NB4 (cell line): Measurements from ENCODE around the gene SYT12.

Source experiments
- DNase-seq: peaks from one replicate; pipeline ENCODE4 v3.0.0; 2010; ENCODE audit warnings: low read depth
- H3K4me3 ChIP-seq: one replicate; pipeline ENCODE4 v1.5.1; 2011; ENCODE audit warnings: mild to moderate bottlenecking, low read depth, low read length, moderate library complexity
- MYC ChIP-seq: IDR thresholded peaks from 2 replicates; pipeline ENCODE4 v1.6.1; 2011; ENCODE audit warnings: low read depth, low read length
- POLR2A ChIP-seq: IDR thresholded peaks from 2 replicates; pipeline ENCODE4 v1.6.1; 2011; ENCODE audit warnings: mild to moderate bottlenecking; ENCODE audit not compliant: insufficient read length; ENCODE audit errors: extremely low read depth
- TF ChIP-seq, protein P1 (sequence below): IDR thresholded peaks from one replicate; pipeline ENCODE4 v1.5.1; 2012; ENCODE audit warnings: low read depth, low read length
- TF ChIP-seq, protein P2 (sequence below): IDR thresholded peaks from 2 replicates; pipeline ENCODE4 v1.6.1; 2011; ENCODE audit warnings: low read depth, low read length

SYT12 gene

DNA sequence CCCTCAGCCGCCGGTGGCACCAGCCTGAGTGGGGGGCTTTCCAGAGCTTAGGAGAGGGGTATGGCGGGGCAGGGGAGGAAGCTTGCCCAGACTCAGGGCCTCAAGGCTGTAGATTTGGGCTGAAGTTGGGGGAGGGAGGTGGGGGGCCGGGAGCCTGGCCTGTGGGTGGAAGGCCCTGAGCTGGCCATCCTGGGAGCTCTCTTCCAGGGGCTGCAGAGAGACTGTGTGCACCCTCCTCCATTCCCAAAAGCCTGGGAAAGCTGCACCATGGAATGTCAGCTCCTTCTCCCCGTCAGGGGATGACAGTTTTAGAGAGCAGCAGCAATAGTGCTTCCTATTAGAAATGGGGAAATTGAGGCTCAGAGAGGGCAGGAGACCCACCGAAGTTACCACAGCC is 1.0 kb downstream of the SYT12 start:
- DNase-seq: no peak
- H3K4me3 ChIP-seq: no peak overlapping the region
- TF ChIP-seq, protein P1, sequence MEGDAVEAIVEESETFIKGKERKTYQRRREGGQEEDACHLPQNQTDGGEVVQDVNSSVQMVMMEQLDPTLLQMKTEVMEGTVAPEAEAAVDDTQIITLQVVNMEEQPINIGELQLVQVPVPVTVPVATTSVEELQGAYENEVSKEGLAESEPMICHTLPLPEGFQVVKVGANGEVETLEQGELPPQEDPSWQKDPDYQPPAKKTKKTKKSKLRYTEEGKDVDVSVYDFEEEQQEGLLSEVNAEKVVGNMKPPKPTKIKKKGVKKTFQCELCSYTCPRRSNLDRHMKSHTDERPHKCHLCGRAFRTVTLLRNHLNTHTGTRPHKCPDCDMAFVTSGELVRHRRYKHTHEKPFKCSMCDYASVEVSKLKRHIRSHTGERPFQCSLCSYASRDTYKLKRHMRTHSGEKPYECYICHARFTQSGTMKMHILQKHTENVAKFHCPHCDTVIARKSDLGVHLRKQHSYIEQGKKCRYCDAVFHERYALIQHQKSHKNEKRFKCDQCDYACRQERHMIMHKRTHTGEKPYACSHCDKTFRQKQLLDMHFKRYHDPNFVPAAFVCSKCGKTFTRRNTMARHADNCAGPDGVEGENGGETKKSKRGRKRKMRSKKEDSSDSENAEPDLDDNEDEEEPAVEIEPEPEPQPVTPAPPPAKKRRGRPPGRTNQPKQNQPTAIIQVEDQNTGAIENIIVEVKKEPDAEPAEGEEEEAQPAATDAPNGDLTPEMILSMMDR: no peak
- TF ChIP-seq POLR2A (no peak), MYC (no peak)
- TF ChIP-seq, protein P2, sequence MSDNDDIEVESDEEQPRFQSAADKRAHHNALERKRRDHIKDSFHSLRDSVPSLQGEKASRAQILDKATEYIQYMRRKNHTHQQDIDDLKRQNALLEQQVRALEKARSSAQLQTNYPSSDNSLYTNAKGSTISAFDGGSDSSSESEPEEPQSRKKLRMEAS: no peak

DNA sequence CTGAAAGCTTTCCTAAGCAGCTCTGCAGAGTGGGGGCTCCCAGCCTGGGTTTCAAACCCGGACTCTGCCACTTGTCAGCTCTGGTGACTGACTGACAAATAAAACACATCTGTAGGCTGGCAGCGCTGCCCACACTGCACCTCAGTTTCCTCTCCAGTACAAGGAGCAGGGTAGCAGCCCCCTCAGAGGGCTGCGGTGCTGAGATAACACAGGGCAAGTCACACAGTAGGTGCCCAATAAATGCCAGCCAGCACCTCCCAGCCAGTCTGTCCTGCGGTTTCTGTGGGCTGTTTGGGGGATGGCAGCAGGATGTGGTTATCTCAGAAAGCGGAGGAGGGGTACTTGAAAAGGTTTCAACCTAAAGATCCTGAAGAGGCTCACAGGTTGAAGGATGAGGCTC is 1.5 kb downstream of the SYT12 start:
- peak; percentile 89 for DNase-seq
- no peak overlapping the region for H3K4me3 ChIP-seq
- TF ChIP-seq, protein P1: no peak
- TF ChIP-seq POLR2A (no peak), MYC (peak; percentile 38; the same call in 1 of the 2 replicates)
- TF ChIP-seq, protein P2: no peak

DNA sequence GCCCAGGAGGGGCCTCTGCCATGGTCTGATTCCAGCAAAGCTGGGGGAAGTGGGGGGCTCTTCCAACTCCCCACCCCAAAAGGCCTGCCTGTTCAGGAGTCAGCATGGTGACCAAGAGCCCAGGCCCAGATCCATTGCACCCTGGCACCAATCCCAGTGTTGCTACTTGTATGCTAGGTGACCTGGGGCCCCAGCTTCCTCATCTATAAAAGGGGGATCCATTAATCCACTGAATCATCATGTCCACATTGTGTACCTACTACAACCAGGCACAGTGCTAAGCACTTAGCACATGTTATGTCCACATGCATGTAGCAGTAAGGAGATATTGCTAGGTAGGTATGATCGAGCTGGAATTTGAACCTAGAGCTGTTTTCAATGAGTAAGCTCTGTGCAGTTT is 2.0 kb downstream of the SYT12 start:
- no peak overlapping the region for H3K4me3 ChIP-seq
- TF ChIP-seq POLR2A (no peak), MYC (no peak)
- TF ChIP-seq, protein P2: peak; percentile 79
- TF ChIP-seq, protein P1: no peak
- DNase-seq: peak; percentile 64

DNA sequence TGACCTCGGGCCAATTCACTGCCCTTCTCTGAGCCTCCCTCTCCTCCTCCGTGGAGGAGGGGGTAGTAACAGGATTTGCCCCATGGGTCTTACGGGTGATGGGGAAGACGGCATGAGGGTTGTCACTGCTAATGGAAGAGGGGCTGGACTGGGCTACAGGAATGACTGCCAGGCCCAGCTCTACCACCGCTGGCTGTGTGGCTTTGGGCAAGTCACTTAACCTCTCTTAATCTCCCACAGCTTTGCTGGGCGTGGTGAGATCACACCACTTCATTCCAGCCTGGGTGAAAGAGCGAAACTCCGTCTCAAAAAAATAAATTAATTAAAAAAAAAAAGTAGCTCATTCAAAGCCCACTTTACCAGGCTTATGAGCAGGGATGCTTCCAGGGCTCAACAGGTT is 2.8 kb downstream of the SYT12 start:
- TF ChIP-seq MYC (no peak), POLR2A (no peak)
- TF ChIP-seq, protein P2: no peak
- TF ChIP-seq, protein P1: no peak
- DNase-seq: no peak
- H3K4me3 ChIP-seq: no peak overlapping the region

DNA sequence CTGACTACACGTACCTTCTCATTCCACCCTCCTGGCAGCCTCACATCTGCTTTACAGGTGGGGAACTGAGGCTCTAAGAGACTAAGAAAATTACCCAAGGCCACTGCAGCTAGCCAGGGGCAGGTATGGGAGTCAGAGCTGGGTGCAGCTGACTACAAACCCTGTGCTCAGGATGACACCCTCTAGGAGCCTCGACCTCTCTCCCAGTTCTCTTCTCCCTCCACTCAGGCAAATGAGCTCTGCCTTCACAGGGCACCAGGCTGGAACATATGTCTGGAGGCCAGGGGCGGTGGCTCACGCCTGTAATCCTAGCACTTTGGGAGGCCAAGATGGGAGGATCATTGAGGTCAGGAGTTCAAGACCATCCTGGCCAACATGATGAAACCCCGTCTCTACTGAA is 4.0 kb downstream of the SYT12 start:
- DNase-seq: no peak
- H3K4me3 ChIP-seq: no peak overlapping the region
- TF ChIP-seq, protein P1: no peak
- TF ChIP-seq MYC (no peak), POLR2A (no peak)
- TF ChIP-seq, protein P2: no peak

DNA sequence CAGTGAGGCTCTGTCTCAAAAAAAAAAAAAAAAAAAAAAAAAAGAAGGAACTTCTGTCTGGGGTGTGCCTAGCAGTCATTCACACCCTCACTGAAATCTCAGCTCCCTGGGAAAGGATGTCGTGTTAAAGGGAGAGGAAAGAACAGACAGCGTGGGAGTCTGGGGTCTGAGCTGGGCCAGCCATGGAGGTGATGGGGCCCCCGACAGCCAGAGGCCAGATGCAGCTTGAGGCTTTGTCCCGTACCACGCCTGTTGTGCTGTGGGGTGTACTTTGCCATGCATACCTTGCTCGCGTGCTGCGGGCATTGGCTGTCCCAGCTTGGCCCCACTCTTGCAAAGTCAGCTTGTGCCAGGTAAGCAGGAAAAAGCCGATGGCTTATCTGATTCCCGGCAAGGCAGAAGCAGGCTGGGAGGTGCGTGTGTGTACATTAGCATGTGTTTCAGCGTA is 4.6 kb downstream of the SYT12 start:
- no peak for DNase-seq
- H3K4me3 ChIP-seq: no peak overlapping the region
- TF ChIP-seq MYC (no peak), POLR2A (no peak)
- TF ChIP-seq, protein P1: no peak
- TF ChIP-seq, protein P2: no peak
